GM23248 (cell line): ENCODE measurements around the gene ANXA11.

ENCODE experiments used
- EZH2 ChIP-seq: fragments of 200-600 bp; sonication (generic); IDR thresholded peaks from 2 replicates; pipeline ENCODE4 v1.6.1; 2018; ENCODE audit warnings: antibody characterized with exemption, mild to moderate bottlenecking; ENCODE audit not compliant: insufficient read depth, poor library complexity, severe bottlenecking
- EZH2phosphoT487 ChIP-seq: fragments of 200-600 bp; sonication (generic); IDR thresholded peaks from 2 replicates; pipeline ENCODE4 v1.6.1; 2018; ENCODE audit warnings: antibody characterized with exemption, moderate library complexity, mild to moderate bottlenecking, low read depth; ENCODE audit not compliant: insufficient read depth

DNA sequence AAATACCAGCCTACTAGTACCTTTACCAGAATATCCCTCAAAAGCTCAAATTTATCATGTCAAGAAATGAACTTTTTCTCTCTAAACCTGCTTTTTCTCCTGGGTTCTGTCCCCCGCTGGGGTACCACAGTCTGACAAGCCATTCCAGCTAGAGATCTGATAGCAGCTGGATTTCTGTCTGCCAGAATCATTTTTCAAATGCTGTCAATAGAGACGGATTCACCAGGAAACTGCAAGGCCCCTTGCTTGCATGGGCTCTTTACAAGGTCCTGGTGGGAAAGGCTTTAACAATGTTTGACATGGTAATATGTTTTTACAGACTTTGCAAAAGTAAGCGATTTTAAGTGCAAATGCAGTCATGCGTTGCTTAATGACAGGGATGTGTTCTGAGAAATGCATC is 4.9 kb upstream of the ANXA11 start:
- no peak for TF ChIP-seq EZH2phosphoT487
- TF ChIP-seq EZH2, result no peak
